ENCODE results near the gene BASP1.
"Not testable (repeated sequence)": the region's sequence is repeated elsewhere in the genome, so short reads cannot be mapped to it uniquely, and the experiment has no call there.

GRCh38 chr5:17307440-17307839 is 90.0 kb downstream of the BASP1 start:
- not testable (repeated sequence) for TF ChIP-seq CTCF, POLR2A (IDR thresholded peaks at IDR 0.05)
